HL-60 (cell line): ENCODE results near the gene MYMK.

ENCODE experiments used
- DNase-seq, 2 experiments: peaks; one replicate each; pipeline ENCODE4 v3.0.0-alpha.2; 2010 to 2020; ENCODE audit warnings: low read depth in 1 of 2, low spot score in 1 of 2
- H3K27ac ChIP-seq: fragments of 250-450 bp; sonication (Bioruptor Pico); replicated peaks from 2 replicates; pipeline ENCODE4 v1.5.1; 2020; ENCODE audit warnings: mild to moderate bottlenecking, moderate library complexity
- H3K27me3 ChIP-seq: fragments of 250-450 bp; sonication (Bioruptor Pico); 2 replicates; pipeline ENCODE4 v1.5.1; 2021; ENCODE audit warnings: mild to moderate bottlenecking, moderate library complexity; ENCODE audit not compliant: insufficient read depth, poor library complexity, severe bottlenecking
- H3K4me3 ChIP-seq: replicated peaks from 2 replicates; pipeline ENCODE4 v1.5.1; 2011; ENCODE audit warnings: mild to moderate bottlenecking, control low read depth, low read length; ENCODE audit not compliant: insufficient read depth
- CTCF ChIP-seq: IDR thresholded peaks from one replicate; pipeline ENCODE4 v1.5.1; 2011; ENCODE audit warnings: low read length, control low read depth, inconsistent platforms; ENCODE audit not compliant: insufficient read depth
- GABPA ChIP-seq: IDR thresholded peaks from 2 replicates; pipeline ENCODE4 v1.6.1; 2012; ENCODE audit warnings: low read depth
- POLR2AphosphoS5 ChIP-seq: IDR thresholded peaks from 2 replicates; pipeline ENCODE4 v1.6.1; 2012; ENCODE audit warnings: low read depth
- REST ChIP-seq: IDR thresholded peaks from 2 replicates; pipeline ENCODE4 v1.6.1; 2012; ENCODE audit warnings: low read depth; ENCODE audit not compliant: insufficient replicate concordance
- SPI1 ChIP-seq: IDR thresholded peaks from 2 replicates; pipeline ENCODE4 v1.6.1; 2012; ENCODE audit warnings: low read depth, mild to moderate bottlenecking, borderline replicate concordance

Gene MYMK

GRCh38 chr9:133476941-133477340 lies 47.8 kb downstream of the MYMK start:
- DNase-seq, result no peak
- no peak for TF ChIP-seq GABPA
- no peak for TF ChIP-seq CTCF

GRCh38 chr9:133476036-133476931 lies 48.5 kb downstream of the MYMK start:
- Histone ChIP-seq H3K4me3 (peak overlapping the region; percentile 18), H3K27ac (no peak overlapping the region), H3K27me3 (peaks cover 12% of the 10 kb centered on the region)
- peak; percentile 39 to 49 for DNase-seq
- TF ChIP-seq POLR2AphosphoS5 (no peak), SPI1 (no peak), GABPA (no peak), REST (no peak)

More at GRCh38 chr9:133476941-133477340, 47.8 kb downstream of the MYMK start:
- H3K27me3 ChIP-seq, result peaks cover 12% of the 10 kb centered on the region
- H3K4me3 ChIP-seq, result no peak overlapping the region; the same call in 1 of the 2 replicates
- no peak overlapping the region for H3K27ac ChIP-seq

GRCh38 chr9:133475292-133476012 lies 49.3 kb downstream of the MYMK start:
- TF ChIP-seq CTCF, result no peak
- no peak for TF ChIP-seq GABPA
- no peak for TF ChIP-seq POLR2AphosphoS5
- TF ChIP-seq REST, result no peak
- TF ChIP-seq SPI1, result no peak
- peaks cover 12% of the 10 kb centered on the region for H3K27me3 ChIP-seq
- no peak overlapping the region for H3K27ac ChIP-seq
- no peak overlapping the region for H3K4me3 ChIP-seq
- DNase-seq, result no peak

GRCh38 chr9:133474853-133475252 lies 49.9 kb downstream of the MYMK start:
- H3K4me3 ChIP-seq, result no peak overlapping the region
- no peak overlapping the region for H3K27ac ChIP-seq
- TF ChIP-seq SPI1 (no peak), REST (no peak), CTCF (no peak), GABPA (no peak), POLR2AphosphoS5 (no peak)
- H3K27me3 ChIP-seq, result peaks cover 7% of the 10 kb centered on the region
- no peak for DNase-seq
